Stimulated activated CD8-positive, alpha-beta memory T cell treated with anti-CD3 and anti-CD28 coated beads, Interleukin-4, amount 100 ng/mL, for 1 hour (primary cell): ENCODE measurements around the gene SLC7A7.
"Not testable (repeated sequence)": the region's sequence is repeated elsewhere in the genome, so short reads cannot be mapped to it uniquely, and the experiment has no call there.

Source experiments
- DNase-seq, 2 donors: peaks; one replicate each; pipeline ENCODE4 v3.0.0-alpha.2; 2020; ENCODE audit warnings: low read depth in 2 of 2, low spot score in 1 of 2

The SLC7A7 gene

DNA sequence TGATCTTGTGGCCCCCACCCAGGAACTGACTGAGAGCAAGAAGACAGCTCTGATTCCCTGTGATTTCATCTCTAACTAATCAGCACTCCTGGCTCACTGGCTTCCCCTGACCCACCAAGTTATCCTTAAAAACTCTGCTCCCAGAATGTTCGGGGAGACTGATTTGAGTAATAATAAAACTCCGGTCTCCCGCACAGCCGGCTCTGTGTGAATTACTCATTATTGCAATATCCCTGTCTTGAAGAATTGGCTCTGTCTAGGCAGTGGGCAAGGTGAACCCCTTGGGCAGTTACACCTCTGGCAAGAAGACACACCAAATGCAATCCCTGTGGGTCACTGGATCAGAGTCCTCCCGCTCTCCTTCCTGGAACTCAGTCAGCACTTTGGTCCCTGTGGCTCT is 21.3 kb downstream of the SLC7A7 start:
- DNase-seq, result no peak

- DNase-seq, result not testable (repeated sequence)
These were observed 21.7 kb downstream of the SLC7A7 start for GRCh38 chr14:22793550-22793949.

- DNase-seq, result no peak
These were observed 23.1 kb downstream of the SLC7A7 start for GRCh38 chr14:22792158-22792557.

- no peak for DNase-seq
These were observed 23.9 kb downstream of the SLC7A7 start for GRCh38 chr14:22791301-22791700.

GRCh38 chr14:22786685-22787084 is 28.6 kb downstream of the SLC7A7 start:
- DNase-seq, result no peak

GRCh38 chr14:22781301-22781991 is 33.8 kb downstream of the SLC7A7 start:
- no peak for DNase-seq

GRCh38 chr14:22780941-22781300 is 34.3 kb downstream of the SLC7A7 start:
- DNase-seq, result no peak

DNA sequence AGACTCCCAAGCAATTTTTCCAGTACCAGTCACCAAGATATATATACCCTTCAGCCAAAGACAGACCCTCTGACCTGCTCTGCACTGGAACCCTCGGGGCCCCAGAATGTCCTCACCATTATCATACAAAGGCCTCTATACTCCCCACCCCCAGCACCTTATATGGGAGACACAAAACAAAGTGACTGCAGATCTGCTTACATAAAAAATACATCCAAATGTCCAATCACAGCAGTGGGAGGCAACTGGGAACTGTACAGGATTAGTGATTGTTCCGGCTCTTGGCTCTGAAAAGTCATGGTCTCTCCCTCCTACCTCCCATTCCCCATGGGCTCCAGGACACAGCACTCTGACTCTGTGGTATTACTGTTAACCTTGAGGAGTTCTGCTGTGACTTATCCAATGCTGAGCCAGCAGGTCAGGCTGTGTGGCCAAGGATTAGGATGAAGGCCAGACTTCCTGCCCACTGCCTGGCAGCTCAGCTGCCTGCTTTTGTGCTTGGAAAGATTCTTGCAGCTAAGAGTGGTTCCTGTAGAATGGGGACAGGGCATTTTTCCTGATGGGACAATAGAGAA is 35.0 kb downstream of the SLC7A7 start:
- no peak for DNase-seq

GRCh38 chr14:22778084-22778483 is 37.2 kb downstream of the SLC7A7 start:
- no peak for DNase-seq

GRCh38 chr14:22776849-22777248 is 38.4 kb downstream of the SLC7A7 start:
- not testable (repeated sequence) for DNase-seq

DNA sequence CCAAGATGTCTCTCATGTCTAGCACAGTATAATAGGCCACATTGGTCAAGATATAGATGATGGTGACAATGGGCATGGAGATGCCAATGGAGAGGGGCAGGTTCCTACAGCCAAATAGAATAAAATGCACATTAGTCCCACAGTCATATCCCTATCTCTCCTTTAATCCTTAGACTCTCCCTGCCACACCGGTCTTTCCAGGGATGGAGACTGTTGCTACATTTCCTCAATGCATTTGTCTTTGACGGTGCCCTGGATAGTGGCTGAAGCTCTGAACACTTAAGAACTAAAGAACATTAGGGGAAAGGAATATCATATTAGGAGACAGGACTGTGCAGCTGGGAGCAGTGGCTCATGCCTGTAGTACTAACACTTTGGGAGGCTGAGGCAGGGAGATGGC is 39.0 kb downstream of the SLC7A7 start:
- no peak for DNase-seq

DNA sequence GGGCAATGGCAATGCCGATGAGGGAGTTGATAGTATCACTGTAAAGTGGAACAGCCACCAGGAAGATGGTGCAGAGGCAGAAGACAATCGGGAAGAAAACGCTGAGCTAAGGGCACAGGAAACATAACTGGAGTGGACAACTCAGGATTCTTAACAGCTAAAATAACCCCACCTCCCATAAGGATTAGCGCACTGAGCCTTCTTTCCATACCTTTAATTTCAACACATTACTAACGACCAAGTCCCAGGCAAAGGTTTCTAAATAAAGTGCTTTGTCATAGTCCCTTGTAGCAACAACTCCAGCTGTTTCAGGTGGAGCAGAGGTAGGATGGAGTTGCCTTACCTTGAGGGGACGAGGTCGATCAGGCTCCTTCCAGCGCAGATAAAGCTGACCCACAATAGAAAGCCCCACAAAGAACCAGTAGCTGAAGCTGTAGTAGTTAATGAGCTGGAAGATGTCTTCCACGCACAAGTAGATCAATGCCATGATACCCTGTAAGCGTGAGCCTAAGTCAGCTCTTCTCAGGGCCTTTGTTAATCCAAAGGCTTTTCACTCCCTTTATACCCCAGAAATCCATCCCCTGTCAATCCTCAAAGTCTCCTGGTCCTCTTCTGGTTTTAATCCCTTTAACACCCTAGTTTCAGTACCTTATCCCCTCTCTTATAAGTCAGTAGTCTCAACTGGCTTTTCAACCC is 41.1 kb downstream of the SLC7A7 start:
- DNase-seq, result no peak

- no peak for DNase-seq
These were observed 41.8 kb downstream of the SLC7A7 start for GRCh38 chr14:22773162-22774010.

- DNase-seq, result no peak
These were observed 42.5 kb downstream of the SLC7A7 start for GRCh38 chr14:22772725-22773124.

DNA sequence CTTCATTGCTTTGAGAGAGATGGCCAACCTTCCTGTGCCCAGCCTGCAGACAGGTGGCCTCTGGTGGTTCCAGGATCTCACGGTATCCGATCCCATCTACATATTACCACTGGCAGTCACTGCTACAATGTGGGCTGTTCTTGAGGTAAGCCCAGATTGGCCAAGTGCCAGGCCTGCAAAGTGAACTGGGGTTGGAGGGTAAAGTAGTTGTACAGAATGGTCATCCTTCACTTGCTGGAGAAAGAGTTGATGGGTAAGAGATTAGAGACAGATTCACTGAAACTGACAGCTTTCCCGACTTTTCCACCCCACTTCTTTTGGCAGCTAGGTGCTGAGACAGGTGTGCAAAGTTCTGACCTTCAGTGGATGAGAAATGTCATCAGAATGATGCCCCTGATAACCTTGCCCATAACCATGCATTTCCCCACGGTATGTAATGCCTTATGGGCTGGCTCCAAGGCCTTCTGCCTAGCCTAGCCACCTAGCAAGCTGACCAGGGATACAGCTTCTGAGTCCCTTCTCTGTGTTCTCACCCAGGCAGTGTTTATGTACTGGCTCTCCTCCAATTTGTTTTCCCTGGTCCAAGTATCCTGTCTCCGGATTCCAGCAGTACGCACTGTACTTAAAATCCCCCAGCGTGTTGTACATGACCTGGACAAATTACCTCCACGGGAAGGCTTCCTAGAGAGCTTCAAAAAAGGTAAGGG is 44.6 kb downstream of the SLC7A7 start:
- DNase-seq, result no peak

DNA sequence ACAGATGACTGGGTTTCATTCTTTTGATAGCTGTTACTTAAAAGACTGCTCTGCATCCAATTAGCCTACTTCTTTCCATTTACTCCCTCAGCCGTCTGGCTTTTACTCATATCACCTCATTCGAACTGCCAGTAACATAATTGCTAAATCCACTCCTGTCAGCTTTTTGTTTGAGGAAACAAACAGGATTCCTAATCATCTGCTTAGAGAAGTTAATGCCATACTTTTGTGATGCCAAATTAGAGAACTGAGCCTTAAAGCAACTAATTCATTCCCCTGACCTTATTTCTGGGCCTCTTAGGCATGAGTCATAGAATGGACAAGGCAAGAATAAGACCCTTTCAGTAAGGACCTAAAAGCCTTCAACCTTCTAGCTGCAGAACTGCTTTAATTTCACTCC is 45.9 kb downstream of the SLC7A7 start:
- no peak for DNase-seq

DNA sequence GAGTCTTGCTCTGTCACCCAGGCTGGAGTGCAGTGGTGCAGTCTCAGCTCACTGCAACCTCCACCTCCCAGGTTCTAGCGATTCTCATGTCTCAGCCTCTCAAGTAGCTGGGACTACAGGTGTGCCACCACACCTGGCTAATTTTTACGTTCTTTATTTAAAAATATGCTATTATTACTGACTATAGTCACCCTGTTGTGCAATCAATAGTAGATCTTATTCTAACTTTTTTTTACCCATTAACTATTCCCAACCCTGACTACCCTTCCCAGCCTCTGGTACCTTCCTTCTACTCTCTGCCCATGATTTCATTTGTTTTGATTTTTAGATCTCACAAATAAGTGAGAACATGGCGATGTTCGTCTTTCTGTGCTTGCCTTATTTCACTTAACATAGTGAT is 46.3 kb downstream of the SLC7A7 start:
- no peak for DNase-seq

GRCh38 chr14:22767323-22767589 is 48.0 kb downstream of the SLC7A7 start:
- no peak for DNase-seq

DNA sequence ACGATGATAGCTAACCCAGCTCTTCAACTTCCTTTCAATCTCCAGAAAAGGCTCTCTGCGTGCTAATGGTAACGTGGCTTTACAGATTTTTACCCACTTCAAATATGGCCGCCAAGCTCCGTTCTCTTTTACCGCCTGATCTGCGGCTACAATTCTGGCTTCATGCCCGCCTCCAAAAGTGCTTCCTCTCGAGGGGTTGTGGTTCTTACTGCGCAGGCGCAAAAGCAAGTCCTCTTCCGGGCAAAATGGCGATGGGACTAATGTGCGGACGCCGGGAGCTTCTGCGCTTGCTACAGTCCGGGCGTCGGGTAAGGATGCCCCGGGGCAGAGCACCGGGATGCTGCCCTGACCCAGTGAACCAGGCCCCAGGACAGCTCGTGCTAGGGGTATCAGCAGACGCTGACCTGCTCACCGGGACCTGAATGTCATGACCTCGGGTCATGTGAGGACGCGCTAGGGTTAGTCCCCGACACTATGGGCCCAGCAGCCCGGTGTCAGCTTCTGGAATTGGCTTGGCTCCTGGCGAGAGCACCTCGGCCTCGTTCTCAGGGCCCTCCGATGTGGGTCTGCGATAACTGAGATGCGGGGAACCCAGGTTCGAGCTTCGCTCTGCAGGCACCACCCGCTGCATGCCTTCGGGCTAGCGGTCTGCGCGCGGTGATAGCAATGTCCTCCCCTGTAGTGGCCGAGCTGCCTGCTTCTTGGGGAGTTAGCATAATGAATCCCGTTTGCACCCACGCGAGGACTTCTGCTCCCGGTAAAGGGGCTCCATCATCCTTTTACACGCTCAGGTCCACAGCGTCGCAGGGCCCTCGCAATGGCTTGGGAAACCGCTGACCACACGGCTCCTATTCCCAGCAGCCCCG is 48.5 kb downstream of the SLC7A7 start, which contains the start of gene OXA1L:
Gene OXA1L (plus strand): TSS at position 232 of the 866 bp plus-strand sequence. CDS start 14 bp downstream, at position 246.
- peak; percentile 84 to 94 for DNase-seq

GRCh38 chr14:22764382-22764781 is 50.9 kb downstream of the SLC7A7 start:
- DNase-seq, result no peak
